ENCODE results near the gene TP53BP2.

DNA sequence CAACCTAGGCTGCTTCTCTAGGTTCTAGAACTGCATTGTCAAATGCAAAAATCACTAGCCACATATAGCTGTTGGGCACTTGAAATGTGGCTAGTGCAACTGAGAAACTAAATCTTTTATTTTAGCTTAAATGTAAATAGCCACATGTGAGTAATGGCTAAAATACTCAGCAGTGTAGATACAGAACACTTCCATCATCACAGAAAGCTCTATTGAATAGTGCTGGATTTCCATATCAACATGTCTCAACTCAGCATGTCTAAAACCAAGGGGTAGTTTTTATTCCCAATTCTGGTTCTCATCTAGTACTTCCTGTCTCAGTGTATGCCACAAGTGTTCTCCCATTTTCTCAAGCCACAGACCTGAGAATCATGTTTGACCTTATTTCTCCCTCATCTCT, 7.5 kb upstream of the TP53BP2 start:
- TF ChIP-seq, protein P1, sequence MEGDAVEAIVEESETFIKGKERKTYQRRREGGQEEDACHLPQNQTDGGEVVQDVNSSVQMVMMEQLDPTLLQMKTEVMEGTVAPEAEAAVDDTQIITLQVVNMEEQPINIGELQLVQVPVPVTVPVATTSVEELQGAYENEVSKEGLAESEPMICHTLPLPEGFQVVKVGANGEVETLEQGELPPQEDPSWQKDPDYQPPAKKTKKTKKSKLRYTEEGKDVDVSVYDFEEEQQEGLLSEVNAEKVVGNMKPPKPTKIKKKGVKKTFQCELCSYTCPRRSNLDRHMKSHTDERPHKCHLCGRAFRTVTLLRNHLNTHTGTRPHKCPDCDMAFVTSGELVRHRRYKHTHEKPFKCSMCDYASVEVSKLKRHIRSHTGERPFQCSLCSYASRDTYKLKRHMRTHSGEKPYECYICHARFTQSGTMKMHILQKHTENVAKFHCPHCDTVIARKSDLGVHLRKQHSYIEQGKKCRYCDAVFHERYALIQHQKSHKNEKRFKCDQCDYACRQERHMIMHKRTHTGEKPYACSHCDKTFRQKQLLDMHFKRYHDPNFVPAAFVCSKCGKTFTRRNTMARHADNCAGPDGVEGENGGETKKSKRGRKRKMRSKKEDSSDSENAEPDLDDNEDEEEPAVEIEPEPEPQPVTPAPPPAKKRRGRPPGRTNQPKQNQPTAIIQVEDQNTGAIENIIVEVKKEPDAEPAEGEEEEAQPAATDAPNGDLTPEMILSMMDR (IDR thresholded peaks at IDR 0.05) = no peak
- TF ChIP-seq POLR2AphosphoS5 (IDR thresholded peaks at IDR 0.05) (no peak), POLR2A (IDR thresholded peaks at IDR 0.05; ENCODE audit: low read depth) (no peak), EP300 (IDR thresholded peaks at IDR 0.05) (no peak)
